ENCODE measurements around the gene OR6B2. TPM values are rescaled to one million over a fixed set of nuclear protein-coding genes. Genes with fewer than 3 reads are reported as not detected.

OR6B2 gene
- polyA plus RNA-seq, 1 donor from 2014 or later, result not detected

- H3K79me2 ChIP-seq (replicated peaks; ENCODE audit: insufficient read depth, low read length), result no peaks in the 10 kb centered on the region
- no peaks in the 10 kb centered on the region for H3K9me3 ChIP-seq (ENCODE audit: low read length)
- TF ChIP-seq REST (IDR thresholded peaks at IDR 0.05; ENCODE audit: borderline replicate concordance), result no peak
- no peak for TF ChIP-seq CTCF (IDR thresholded peaks at IDR 0.05; ENCODE audit: poor library complexity, severe bottlenecking)
- TF ChIP-seq EP300 (conservative IDR thresholded peaks at IDR 0.05; ENCODE audit: poor library complexity, severe bottlenecking), result no peak
- TF ChIP-seq MXI1 (conservative IDR thresholded peaks at IDR 0.05; ENCODE audit: poor library complexity, severe bottlenecking), result no peak
- no peak for TF ChIP-seq POLR2AphosphoS5 (IDR thresholded peaks at IDR 0.05)
- no peak for TF ChIP-seq EZH2 (IDR thresholded peaks at IDR 0.05; ENCODE audit: borderline replicate concordance, insufficient read depth, low read length, poor library complexity, severe bottlenecking)
- TF ChIP-seq TAF1 (IDR thresholded peaks at IDR 0.05; ENCODE audit: low read depth), result no peak
- no peak for TF ChIP-seq SMC3 (conservative IDR thresholded peaks at IDR 0.05; ENCODE audit: poor library complexity)
- TF ChIP-seq RAD21 (conservative IDR thresholded peaks at IDR 0.05), result no peak
- no peak overlapping the region for H3K4me2 ChIP-seq (ENCODE audit: low read length)
- no peaks in the 10 kb centered on the region for H4K20me1 ChIP-seq (ENCODE audit: insufficient read depth)
- no peak overlapping the region for H3K27ac ChIP-seq (ENCODE audit: low read length)
- H3K9ac ChIP-seq (ENCODE audit: low read length), result no peak overlapping the region
- no peaks in the 10 kb centered on the region for H3K36me3 ChIP-seq (ENCODE audit: insufficient read depth, low read length)
- H3K9me2 ChIP-seq (ENCODE audit: insufficient read depth, low read length), result no peaks in the 10 kb centered on the region
- H3K27me3 ChIP-seq (ENCODE audit: insufficient read depth, low read depth, low read length), result peaks cover 22% of the 10 kb centered on the region
- no peak overlapping the region for H2AFZ ChIP-seq (ENCODE audit: low read depth, low read length)
- no peak overlapping the region for H3K4me3 ChIP-seq (ENCODE audit: low read length)
- no peaks in the 10 kb centered on the region for H3F3A ChIP-seq (ENCODE audit: insufficient read depth, low read length, poor library complexity, severe bottlenecking)
Measured at GRCh38 chr2:240033330-240033678, 3.1 kb upstream of the OR6B2 start.

- Histone ChIP-seq H3K79me2 (replicated peaks; ENCODE audit: insufficient read depth, low read length) (no peaks in the 10 kb centered on the region), H3K9me3 (ENCODE audit: low read length) (no peaks in the 10 kb centered on the region), H2AFZ (ENCODE audit: low read depth, low read length) (no peak overlapping the region), H3F3A (ENCODE audit: insufficient read depth, low read length, poor library complexity, severe bottlenecking) (no peaks in the 10 kb centered on the region), H3K4me2 (ENCODE audit: low read length) (no peak overlapping the region), H3K27ac (ENCODE audit: low read length) (no peak overlapping the region), H3K4me3 (ENCODE audit: low read length) (no peak overlapping the region), H4K20me1 (ENCODE audit: insufficient read depth) (no peaks in the 10 kb centered on the region), H3K36me3 (ENCODE audit: insufficient read depth, low read length) (no peaks in the 10 kb centered on the region), H3K9ac (ENCODE audit: low read length) (no peak overlapping the region), H3K27me3 (ENCODE audit: insufficient read depth, low read depth, low read length) (peaks cover 22% of the 10 kb centered on the region), H3K9me2 (ENCODE audit: insufficient read depth, low read length) (no peaks in the 10 kb centered on the region)
- TF ChIP-seq EP300 (conservative IDR thresholded peaks at IDR 0.05; ENCODE audit: poor library complexity, severe bottlenecking) (no peak), RAD21 (conservative IDR thresholded peaks at IDR 0.05) (no peak), CTCF (IDR thresholded peaks at IDR 0.05; ENCODE audit: poor library complexity, severe bottlenecking) (no peak), EZH2 (IDR thresholded peaks at IDR 0.05; ENCODE audit: borderline replicate concordance, insufficient read depth, low read length, poor library complexity, severe bottlenecking) (no peak), TAF1 (IDR thresholded peaks at IDR 0.05; ENCODE audit: low read depth) (no peak), MXI1 (conservative IDR thresholded peaks at IDR 0.05; ENCODE audit: poor library complexity, severe bottlenecking) (no peak), REST (IDR thresholded peaks at IDR 0.05; ENCODE audit: borderline replicate concordance) (no peak)
Measured at GRCh38 chr2:240032406-240033329, 2.4 kb upstream of the OR6B2 start.

Measured in neural cell (in vitro differentiated cells).